ENCODE data around the gene ECM2.

DNA sequence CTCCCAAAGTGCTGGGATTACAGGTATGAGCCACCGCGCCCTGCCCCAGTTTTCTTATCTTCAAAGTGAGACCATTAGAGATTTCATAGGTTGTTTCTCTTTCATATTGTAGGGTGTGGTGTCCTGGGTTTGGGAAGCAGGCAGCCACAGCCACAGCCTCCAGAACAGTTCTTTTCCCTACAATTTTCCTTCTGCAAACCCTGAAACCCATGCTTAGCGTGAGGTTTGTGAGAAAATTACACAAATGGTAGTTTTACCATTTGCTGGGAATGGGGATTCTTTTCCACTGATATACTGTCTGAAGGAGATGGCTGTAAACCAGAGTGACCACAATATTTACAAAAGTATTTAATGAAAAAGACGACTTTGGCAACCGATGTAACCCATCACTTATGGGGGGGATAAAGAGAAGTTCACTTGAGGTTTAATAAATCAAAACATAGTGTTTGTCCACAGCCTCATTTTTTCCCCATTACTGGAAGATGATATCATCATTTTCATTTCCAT, 26.7 kb upstream of the ECM2 start:
- TF ChIP-seq CTCF (IDR thresholded peaks at IDR 0.05): no peak
- TF ChIP-seq POLR2AphosphoS5 (IDR thresholded peaks at IDR 0.05; ENCODE audit: low read depth, low read length): no peak
- TF ChIP-seq REST (IDR thresholded peaks at IDR 0.05; ENCODE audit: insufficient read depth in 1 of 2, low read depth in 2 of 2, low read length in 1 of 2): no peak
- TF ChIP-seq TCF7L2 (IDR thresholded peaks at IDR 0.05; ENCODE audit: low read depth, low read length): no peak
- no peak for TF ChIP-seq SIN3A (IDR thresholded peaks at IDR 0.05; ENCODE audit: borderline replicate concordance, insufficient read depth, low read depth, low read length)
